Measurements from ENCODE around the gene TMEM164.

Gene TMEM164

GRCh38 chrX:110173192-110174175 is 170.6 kb downstream of the TMEM164 start:
- DNase-seq: no peak

GRCh38 chrX:110175146-110175545 is 172.2 kb downstream of the TMEM164 start:
- DNase-seq: no peak

GRCh38 chrX:110175696-110176095 is 172.8 kb downstream of the TMEM164 start:
- DNase-seq: no peak

GRCh38 chrX:110178179-110178865 is 175.4 kb downstream of the TMEM164 start:
- DNase-seq: no peak

GRCh38 chrX:110180176-110180927 is 177.4 kb downstream of the TMEM164 start:
- DNase-seq: no peak

- no peak for DNase-seq
Observed at GRCh38 chrX:110180928-110181310, 178.0 kb downstream of the TMEM164 start.

GRCh38 chrX:110181459-110182137 is 178.7 kb downstream of the TMEM164 start:
- no peak for DNase-seq

GRCh38 chrX:110182362-110182761 is 179.4 kb downstream of the TMEM164 start:
- no peak for DNase-seq

GRCh38 chrX:110182865-110183264 is 180.0 kb downstream of the TMEM164 start:
- no peak for DNase-seq

- DNase-seq: no peak
Observed at GRCh38 chrX:110183314-110183713, 180.4 kb downstream of the TMEM164 start.

- no peak for DNase-seq
Observed at GRCh38 chrX:110188701-110189558, 186.0 kb downstream of the TMEM164 start.

- no peak for DNase-seq
Observed at GRCh38 chrX:110192516-110192915, 189.6 kb downstream of the TMEM164 start.

GRCh38 chrX:110194977-110195376 is 192.1 kb downstream of the TMEM164 start:
- DNase-seq: no peak

GRCh38 chrX:110201799-110202198 is 198.9 kb downstream of the TMEM164 start:
- no peak for DNase-seq

GRCh38 chrX:110204986-110205385 is 202.1 kb downstream of the TMEM164 start:
- DNase-seq: no peak

- DNase-seq: no peak
Observed at GRCh38 chrX:110208092-110208491, 205.2 kb downstream of the TMEM164 start.

- DNase-seq: no peak
Observed at GRCh38 chrX:110210417-110211139, 207.7 kb downstream of the TMEM164 start.

- no peak for DNase-seq
Observed at GRCh38 chrX:110211340-110211739, 208.4 kb downstream of the TMEM164 start.

GRCh38 chrX:110212299-110212698 is 209.4 kb downstream of the TMEM164 start:
- DNase-seq: no peak

- no peak for DNase-seq
Observed at GRCh38 chrX:110213183-110213582, 210.3 kb downstream of the TMEM164 start.

- no peak for DNase-seq
Observed at GRCh38 chrX:110214684-110215083, 211.8 kb downstream of the TMEM164 start.

Data from activated T-cell treated with anti-CD3 and anti-CD28 coated beads, Interleukin-2, amount 50 U/mL, for 48 hours (primary cell).